GM21423 (cell line): Measurements from ENCODE around the gene KIF12.
"Not testable (repeated sequence)": the region's sequence is repeated elsewhere in the genome, so short reads cannot be mapped to it uniquely, and the experiment has no call there.

Experiments used
- ATAC-seq: cut with Tn5 transposase; IDR thresholded peaks from one replicate; pipeline ENCODE4 v1.9.1; 2021; ENCODE audit warnings: mild to moderate bottlenecking, moderate library complexity; ENCODE audit not compliant: unreplicated experiment

Gene KIF12

GRCh38 chr9:114098936-114099668 is at the start of gene KIF12:
TSS of gene KIF12 (minus strand) at chr9:114099292. CDS start at chr9:114099276, 16 bp downstream.
- ATAC-seq = no peak

DNA sequence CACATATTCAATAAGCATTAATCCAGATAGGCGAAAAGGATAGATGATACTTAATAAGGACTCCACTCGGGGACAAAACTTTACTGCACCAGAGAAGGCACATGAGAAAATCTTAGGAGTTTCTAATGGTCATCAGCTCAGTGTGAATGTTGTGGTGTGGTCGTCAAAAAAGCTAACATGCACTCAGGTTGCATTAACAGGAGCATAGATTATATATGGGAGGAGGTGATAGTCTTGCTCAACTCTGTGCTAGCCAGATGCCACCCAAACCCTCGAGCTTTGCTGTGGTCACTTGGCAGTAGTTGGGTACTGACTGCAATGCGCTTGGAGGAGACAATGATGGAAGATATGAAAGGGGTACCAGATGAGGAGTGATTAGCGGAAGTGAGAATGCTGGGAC is 47.6 kb upstream of the KIF12 start:
- no peak for ATAC-seq

GRCh38 chr9:114143234-114143633 is 44.1 kb upstream of the KIF12 start:
- no peak for ATAC-seq

GRCh38 chr9:114141553-114142402 is 42.7 kb upstream of the KIF12 start:
- ATAC-seq = no peak

- no peak for ATAC-seq
Observed at GRCh38 chr9:114140850-114141249, 41.8 kb upstream of the KIF12 start.

GRCh38 chr9:114140401-114140800 is 41.3 kb upstream of the KIF12 start:
- ATAC-seq = no peak

- ATAC-seq = no peak
Observed at GRCh38 chr9:114139071-114139470, 40.0 kb upstream of the KIF12 start.

DNA sequence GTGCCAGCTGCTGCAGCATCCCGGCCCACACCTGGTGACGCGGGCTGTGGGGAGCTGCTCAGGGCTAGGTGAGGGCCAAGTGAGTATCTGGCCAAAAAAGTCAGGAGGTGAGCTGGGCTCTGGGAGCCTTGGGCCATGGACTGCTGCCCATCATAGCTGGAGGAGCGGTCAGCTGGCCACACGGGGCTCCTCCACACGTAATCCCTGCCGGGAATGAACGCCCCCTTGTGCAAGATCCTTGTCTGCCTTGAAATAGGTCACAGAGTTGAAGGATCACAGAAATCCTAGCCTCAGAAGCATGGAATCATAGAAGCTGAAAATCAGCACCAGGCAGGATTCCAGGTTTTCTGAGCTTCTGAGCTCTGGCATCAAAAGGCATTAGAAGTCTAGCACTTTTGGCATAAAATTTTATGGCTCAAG is 39.5 kb upstream of the KIF12 start:
- no peak for ATAC-seq

- ATAC-seq = no peak
Observed at GRCh38 chr9:114137831-114138230, 38.7 kb upstream of the KIF12 start.

DNA sequence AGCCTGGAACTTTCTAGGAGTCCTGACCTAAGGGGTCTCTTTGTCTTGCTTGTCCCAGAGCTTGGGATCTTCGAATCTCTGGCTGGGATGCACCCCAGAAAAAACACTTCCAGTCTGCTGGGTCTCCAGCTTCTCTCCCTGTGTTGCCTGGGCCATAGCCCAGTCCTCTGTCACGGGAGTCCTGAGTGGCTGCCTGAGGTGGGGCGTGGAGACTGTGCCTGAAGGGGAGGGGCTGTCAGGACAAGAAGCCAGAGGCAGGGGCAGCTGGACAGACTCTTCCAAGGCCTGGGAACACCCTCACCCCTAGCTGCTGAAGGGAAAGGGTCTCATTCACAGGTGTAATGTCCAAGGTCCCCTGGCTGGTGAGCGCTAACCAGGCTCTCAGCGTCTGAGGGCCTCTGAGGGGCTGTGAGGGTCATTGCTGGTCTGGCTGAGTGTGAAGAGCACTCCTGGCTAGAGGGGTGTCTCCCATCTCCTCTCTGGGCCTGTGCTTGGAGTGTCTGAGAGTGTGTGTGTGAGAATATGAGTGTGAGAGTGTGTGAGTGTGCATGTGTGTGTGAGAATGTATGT is 35.8 kb upstream of the KIF12 start:
- ATAC-seq = no peak

- ATAC-seq = no peak
Observed at GRCh38 chr9:114132550-114132918, 33.4 kb upstream of the KIF12 start.

DNA sequence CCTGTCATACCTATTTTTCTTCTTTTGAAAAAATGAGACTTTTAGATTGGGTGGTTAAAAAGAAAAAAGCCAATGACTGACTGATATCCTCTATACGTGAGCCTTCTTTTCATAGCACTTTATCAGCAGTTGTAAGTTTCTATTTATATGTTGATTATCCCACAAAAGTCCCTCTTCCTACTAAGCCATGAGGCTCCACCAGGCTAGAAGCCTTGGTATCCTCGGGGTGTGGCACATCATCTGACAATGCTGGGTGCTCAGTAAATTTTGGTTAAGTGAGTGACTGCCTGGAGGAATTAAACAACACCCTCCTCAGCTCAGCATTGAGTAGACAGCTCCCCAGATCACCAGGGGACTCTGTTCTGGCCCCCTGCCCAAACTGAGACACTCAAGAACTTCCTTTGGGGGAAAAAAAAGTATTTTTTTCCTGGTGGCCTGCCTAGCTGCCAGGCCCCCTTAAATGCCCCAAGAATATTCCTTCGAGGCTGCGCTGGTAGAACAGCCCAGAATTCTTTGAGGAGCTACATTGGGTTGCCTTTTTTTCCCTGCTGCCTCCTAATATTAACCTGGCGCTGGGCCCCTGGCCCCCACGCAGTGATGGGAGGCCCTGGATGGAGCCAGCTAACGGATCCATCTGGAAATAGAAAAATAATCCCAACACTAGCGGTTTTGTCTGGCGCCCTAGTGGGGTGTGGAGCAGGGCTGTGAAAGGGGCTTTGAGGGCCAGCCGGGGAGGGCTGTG is 32.9 kb upstream of the KIF12 start:
- no peak for ATAC-seq

DNA sequence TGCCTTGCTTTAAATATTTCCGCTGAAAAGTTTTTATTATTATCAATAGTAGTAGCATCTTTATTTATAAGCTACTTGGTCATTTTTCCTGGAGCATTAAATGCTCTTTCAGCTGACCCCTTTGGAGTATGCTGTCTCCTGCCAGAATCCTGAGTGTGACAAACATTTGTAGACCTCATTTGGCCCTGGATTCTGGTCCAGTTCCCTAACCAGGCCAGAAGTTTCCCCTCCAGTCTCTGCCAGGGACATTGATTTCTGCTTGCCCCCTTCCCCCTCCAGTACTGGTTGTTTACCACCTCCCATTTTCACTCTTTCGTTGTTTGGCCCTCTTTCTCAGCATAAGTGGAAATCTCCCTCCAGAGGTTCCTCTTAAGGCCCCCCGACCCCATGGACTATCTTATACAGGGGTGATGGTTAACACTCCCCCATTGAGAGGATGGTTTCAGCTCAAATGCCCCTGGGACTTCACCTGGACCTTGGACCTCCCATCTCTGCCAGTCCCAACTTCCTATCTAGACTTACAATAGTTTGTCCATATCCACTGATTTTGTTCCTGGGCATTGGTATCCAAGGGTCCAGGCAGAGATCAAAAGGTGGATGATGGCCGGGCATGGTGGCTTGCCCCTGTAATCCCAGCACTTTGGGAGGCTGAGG is 31.7 kb upstream of the KIF12 start:
- ATAC-seq = no peak

DNA sequence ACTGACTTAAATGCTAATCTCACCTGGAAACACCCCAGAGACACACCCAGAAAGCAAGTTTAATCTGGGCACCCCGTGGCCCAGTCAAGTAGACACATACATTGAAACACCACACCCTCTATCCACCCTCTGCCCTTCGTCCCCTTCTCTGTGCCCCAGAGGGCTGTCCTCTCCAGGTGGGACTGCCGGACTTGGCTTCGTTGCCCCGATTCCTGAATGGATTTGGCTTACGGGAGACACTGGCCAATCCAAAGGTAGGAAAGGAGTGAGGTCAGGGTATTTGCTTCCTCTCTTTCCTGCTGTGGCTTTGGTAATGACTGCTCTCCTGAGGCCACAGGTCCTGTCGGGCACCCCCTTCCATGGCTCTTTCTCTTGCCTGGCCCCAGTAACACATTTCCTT is 31.0 kb upstream of the KIF12 start:
- ATAC-seq = no peak

- not testable (repeated sequence) for ATAC-seq
Observed at GRCh38 chr9:114128759-114129158, 29.7 kb upstream of the KIF12 start.

DNA sequence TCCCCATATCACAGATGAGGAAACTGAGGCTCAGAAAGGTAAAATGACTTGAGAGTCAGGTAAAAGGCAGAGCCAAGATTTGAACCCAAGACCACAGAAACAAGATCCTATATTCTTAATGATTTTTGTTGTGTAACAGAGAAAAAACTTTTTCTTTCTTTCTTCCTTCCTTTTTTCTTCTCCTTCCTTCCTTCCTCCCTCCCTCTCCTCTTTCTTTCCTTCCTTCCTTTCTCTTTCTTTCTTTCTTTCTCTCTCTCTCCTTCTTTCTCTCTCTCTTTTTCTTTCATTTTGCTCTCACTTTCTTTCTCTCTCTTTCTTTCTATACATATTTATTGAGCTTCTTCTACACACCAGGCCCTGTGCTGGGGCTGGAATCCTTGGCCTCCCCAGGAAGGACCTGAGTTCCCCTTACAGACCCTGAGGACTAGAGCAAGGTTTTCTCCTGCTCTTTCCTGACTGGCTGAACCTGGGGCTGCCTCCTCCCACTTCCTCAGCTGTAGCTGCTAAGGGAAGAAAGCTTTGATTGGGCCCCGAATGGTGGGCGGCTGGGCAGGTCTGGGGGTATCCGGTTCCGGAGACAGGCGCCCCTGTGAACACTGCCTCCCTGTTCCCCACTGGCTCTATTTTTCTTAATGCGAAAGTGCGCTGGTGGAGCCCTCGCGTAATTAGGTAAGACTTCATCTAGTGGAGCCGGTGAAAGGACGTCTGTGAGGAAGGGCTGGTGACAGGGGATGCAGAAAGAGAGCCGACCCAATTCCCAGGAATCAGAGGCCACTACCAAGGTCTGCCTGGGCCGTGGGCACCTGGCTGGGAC is 27.4 kb upstream of the KIF12 start:
- ATAC-seq = no peak

DNA sequence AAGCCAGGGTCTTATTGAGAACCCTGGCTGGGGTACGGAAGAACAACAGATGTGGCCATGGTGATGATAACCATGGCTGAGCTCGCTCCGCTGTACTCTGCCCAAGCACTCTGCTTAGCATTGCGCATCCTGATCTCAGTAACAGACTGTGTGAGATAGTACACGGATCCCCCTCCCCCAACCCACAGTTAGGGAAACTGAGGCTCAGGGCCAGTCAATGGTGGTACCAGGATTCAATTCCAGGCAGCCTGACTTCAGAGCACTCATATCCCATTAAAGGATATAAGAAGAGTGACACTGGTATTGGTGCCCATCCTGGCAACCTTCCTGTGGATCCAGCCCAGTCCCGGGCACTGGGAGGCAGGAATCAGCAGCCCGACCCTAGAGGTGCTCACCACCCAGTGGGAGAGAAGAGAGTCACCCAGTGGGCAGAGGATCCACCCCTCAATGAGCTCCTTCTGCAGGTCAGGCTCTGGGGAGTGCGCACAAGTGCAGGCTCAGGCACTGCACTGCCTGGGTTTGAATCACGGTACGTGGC is 26.5 kb upstream of the KIF12 start:
- ATAC-seq = no peak

DNA sequence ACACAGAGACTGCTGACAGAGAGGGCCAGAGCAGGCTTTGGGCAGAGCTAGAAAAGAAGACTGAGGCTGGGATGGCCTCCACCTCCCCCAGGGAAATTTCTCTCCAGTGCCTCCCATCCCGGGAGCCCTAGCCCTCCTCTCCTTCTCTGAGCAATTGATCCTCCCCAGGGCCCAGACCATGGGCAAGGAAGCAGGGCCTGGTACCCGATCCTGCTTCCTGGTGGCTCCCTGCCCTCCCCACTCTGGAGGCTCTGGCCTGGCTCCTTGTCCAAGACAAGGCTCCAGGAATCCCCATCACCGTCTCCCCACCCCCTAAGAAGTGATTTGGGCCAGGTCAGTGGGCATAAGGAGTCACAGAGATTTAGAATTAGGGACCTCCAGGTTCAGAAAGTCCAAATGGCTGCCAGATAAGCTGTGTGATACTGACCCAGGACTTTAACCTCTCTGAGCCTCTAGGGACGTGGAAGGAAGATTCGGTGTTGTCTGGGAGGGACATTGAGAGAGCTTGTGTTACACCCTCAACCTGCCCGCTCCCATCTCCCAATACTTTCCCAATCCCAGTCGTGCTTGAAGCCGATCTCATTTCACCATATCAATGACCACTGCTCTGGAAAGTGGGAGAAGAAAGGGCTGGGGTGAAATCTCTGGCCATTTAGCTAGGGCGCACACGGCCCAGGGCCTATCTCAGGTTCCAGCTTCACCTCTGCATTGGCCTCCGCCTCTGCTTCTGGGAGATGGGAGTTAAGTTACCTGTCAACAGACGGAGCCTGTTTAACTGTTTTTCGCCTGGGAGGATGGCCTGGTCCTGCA is 25.8 kb upstream of the KIF12 start:
- ATAC-seq = no peak

- ATAC-seq = no peak
Observed at GRCh38 chr9:114124138-114124537, 25.0 kb upstream of the KIF12 start.
